H54 (cell line): ENCODE results near the gene SPATC1L.
"Not testable (repeated sequence)": the region's sequence is repeated elsewhere in the genome, so short reads cannot be mapped to it uniquely, and the experiment has no call there.

Experiments
- DNase-seq: peaks from one replicate; pipeline ENCODE4 v3.0.0; 2011; ENCODE audit warnings: low spot score, mixed read lengths; ENCODE audit not compliant: insufficient read length
- FAIRE-seq: peaks from 3 replicates; lab custom pipeline; 2011; peaks lifted over from hg19 to GRCh38; lab: Jason Lieb, UNC
- POLR2A ChIP-seq: IDR thresholded peaks from 2 replicates; pipeline ENCODE4 v1.6.1; 2011; ENCODE audit warnings: low read depth, mild to moderate bottlenecking, low read length

The SPATC1L gene

DNA sequence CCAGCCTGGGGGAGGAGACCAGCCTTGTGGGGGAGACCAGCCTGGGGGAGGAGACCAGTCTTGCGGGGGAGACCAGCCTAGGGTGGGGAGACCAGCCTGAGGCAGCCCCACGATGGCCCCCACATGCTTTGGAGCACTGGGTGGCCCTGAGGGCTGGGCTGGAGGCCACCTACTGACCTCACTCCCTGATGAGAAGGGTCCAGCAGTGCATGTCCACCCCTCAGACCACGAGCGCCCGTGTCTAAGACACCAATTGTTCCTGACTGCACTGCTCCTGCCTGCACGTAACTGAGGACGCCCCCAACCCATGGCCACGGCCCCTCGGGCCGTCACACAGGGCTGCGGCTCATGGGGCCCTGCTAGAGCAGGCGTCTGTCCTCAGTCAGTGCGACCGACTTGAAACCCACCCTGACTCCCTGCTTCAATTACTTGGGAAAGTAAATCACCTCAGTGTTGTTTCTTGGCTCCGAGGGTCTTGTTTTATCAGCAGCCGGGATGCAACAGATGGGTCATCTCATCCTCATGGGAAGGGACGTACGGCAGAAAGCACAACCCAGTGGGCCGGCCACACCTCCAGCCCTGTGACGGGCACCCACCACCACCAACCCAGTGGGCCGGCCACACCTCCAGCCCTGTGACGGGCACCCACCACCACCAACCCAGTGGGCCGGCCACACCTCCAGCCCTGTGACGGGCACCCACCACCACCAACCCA lies at the start of gene SPATC1L:
Gene SPATC1L, minus strand, starts transcription at position 550 of the 715 bp plus-strand sequence. CDS start 1,643 bp downstream, outside the sequence.
- DNase-seq (peak; percentile 60), FAIRE-seq (no peak)
- TF ChIP-seq POLR2A = peak; percentile 26; the same call in 1 of the 2 replicates

- DNase-seq (no peak), FAIRE-seq (no peak)
- TF ChIP-seq POLR2A = no peak
These were observed 45.6 kb upstream of the SPATC1L start for GRCh38 chr21:46229923-46230260.

GRCh38 chr21:46229133-46229922 lies 45.1 kb upstream of the SPATC1L start:
- TF ChIP-seq POLR2A = peak; percentile 49; the same call in 1 of the 2 replicates
- DNase-seq (peak; percentile 33), FAIRE-seq (no peak)

DNA sequence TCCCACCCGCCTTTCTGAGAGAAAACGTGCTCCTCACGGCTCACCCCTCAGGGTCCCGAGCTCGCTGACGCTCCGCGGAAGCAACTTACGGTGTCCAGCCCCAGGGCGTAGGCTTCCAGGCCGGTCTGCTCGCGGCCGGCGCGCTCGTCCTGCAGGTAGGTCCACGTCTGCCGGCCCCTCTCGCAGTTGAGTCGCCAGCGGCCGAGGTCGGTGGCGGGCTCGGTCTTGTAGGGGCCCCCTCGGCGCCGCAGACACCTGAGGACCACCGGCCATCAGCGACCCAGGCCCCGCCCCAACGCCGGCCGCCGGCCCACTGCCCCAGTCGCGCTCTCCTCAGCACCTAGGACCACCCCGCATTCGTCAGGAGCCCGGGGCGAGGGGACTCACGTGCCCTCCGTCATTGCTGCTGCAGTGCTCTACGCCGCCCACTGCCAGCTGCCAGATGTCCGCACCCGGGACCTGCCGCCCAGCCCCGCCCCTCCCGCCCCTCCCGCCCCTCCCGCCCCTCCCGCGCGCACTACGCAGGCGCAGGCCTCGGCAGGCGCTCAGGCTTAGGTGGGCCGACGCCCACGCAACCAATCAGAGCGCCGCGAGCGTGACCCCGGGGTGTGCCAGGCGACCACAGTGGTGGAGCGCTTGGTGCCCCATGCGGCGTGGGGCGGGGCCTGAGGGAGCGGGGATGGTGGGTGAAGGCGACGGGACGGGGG lies 44.2 kb upstream of the SPATC1L start, which contains the start of gene LSS:
Gene LSS, minus strand, starts transcription at position 430 of the 707 bp plus-strand sequence. Its CDS starts 29 bp downstream, at position 401.
- DNase-seq (peak; percentile 99), FAIRE-seq (no peak)
- peak; percentile 96 for TF ChIP-seq POLR2A

GRCh38 chr21:46227811-46228344 lies 43.6 kb upstream of the SPATC1L start:
- no peak for TF ChIP-seq POLR2A
- no peak for FAIRE-seq
- DNase-seq = no peak

DNA sequence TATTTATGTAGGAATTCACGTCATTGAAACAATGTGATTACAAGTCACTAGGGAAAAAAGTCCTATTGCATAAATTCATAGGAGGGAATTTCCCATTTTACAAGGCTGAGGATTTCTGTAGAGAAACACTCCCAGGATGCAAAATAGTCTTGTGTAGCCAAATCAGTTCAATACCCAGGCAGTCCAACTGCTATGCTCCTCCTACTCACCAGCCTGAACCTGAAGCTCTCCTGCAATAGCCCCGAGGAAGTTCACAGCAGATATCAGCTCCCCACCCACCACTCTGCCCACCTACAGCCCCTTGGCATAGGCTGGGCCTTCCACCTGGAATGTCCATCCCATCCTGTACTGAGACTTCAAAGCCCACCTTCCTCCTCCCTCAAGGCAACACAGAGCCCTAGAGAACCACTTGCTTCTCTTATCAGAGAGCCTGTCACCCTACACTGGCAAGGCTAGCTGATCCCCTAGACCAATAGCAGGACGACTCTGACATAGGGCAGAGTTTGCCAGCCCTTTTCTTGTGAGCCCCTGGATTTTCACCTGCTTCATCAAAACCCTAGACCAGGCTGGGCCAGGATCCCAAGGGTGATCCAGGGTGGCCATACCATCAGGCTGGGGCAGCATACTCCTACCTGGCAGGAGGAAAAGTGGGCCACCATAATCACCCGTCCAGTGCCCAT lies 42.8 kb upstream of the SPATC1L start:
- no peak for TF ChIP-seq POLR2A
- FAIRE-seq (no peak), DNase-seq (peak; percentile 25)

DNA sequence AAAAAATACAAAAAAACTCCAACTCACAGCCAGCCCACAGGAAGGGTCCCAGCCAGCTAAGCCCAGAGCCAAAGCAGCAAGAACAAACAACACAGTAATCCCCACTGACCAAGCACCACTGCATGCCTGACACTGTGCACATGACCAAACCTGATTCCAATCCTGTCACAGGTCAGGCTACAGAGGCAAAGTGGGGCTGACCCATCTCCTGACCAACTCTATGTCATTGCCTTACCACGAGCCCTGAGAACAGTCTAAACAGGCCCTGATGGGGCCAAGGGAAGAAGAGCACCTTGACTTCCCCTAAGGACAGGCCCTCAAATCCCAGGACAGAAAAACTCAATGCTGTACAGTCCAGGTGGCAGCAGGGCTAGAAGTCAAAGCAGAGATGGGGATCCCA lies 41.9 kb upstream of the SPATC1L start:
- TF ChIP-seq POLR2A = no peak
- DNase-seq (no peak), FAIRE-seq (no peak)

GRCh38 chr21:46223661-46224060 lies 39.4 kb upstream of the SPATC1L start:
- FAIRE-seq, DNase-seq: not testable (repeated sequence)

DNA sequence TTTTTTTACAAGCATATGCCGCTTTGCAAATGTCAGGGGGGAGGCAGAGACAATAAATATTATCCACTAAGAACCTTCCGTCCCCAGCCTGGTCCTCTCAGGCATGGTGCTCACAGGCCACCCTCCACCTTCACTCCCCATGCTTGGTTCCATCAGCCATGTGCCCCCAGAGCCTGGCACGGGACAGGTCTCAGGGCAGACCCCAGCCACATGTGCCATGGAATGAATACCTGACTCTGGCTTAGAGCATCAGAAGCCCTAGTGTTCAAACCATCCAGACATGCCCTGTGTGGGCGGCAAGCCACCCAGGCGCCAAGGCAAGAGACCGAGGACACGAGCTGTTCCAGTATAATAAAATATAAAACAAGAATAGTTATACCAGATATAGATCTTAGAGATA lies 39.0 kb upstream of the SPATC1L start:
- no peak for DNase-seq
- TF ChIP-seq POLR2A = no peak
- FAIRE-seq = no peak

DNA sequence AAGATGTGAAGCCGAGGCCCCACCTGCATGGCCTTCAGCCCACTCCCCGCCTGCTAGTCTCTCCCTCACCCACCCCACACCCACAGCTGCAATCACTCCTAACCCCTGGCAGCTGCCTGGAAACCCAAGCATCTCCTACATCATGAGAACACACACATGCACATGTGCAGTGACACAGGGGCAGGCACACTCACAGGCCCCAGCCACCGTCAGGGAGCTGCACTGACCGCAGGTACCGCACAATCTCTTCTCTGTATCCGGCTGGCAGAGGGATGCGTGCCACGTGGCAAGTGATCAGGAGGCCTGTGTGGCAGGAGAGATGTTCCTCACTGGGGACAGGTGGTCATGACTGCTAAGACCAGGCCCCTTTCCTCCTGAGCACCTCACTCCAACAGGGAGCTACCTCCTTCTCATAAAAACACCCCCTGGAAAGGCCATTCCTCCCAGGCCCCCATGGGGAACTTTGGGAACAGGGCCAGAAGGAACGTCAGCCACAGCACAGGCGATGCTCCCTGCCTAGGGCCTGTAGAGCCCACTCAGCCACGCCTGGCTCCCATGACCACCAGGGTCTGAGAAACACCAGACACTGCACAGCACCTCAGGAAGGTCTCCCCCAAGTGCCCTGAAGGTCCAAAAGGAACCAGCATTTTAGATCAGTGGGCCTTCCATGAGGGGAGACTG lies 38.3 kb upstream of the SPATC1L start:
- DNase-seq (no peak), FAIRE-seq (no peak)
- TF ChIP-seq POLR2A = no peak

DNA sequence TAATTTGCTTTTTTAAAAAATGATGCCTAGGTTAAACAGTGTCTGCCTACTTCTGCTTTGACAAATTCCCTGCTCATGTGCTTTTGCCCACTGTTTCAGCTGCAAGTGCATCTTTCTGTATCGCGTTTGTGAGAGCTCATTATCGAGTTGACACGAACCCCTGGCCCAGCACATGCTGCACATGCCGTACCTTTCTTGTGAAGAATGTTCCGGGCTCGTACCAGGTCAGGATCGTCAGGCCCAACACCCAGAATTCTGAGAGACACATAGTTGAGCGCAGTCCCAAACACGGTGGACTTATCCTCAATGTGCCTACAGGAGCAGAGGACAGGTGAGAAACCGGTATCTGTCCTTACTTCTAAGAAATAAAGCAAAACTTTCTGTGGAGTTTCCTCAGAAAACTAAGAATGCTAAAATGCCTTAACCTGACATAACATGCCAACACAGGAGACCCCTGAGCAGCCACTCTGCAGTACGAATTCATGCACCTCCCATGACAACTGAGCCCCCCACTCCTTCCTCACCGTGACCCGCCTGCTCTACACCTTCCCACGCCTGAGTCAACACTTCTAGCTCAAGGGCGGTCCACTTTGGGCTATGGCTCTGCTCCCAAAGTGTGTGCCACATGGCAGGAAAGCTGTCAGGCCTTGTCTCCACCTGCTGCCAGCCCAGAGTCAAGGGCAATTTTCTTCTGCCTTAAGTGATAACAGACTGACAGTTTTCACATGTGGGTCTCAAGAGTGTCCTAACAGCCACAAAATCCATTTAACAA lies 37.6 kb upstream of the SPATC1L start:
- TF ChIP-seq POLR2A = no peak
- DNase-seq = no peak
- no peak for FAIRE-seq

GRCh38 chr21:46220847-46221246 lies 36.6 kb upstream of the SPATC1L start:
- DNase-seq (no peak), FAIRE-seq (no peak)
- TF ChIP-seq POLR2A = no peak
